Calu3 (cell line): ENCODE data around the gene PSMD13. TPM values are rescaled to one million over a fixed set of nuclear protein-coding genes. Genes with fewer than 3 reads are reported as not detected.
"Not testable (repeated sequence)": the region's sequence is repeated elsewhere in the genome, so short reads cannot be mapped to it uniquely, and the experiment has no call there.

Source experiments
- BruUV-seq: library from RNA; stranded (reverse); fragments of 400-500 nt; replicated peaks from 2 replicates; lab custom pipeline; 2021; lab: Mats Ljungman, UMichigan
- CTCF ChIA-PET: fragments of 300-600 bp; sonication (Branson Sonifier 250); formaldehyde crosslinking; loops from one replicate; lab custom pipeline; 2022; ENCODE audit warnings: antibody characterized with exemption; lab: Charles Lee
- DNase-seq: peaks from one replicate; pipeline ENCODE4 v3.0.0; 2022
- H3K27ac Mint-ChIP-seq: one replicate; pipeline ENCODE4 v1.8.0; 2022; ENCODE audit warnings: mixed read lengths; ENCODE audit not compliant: unreplicated experiment
- H3K27me3 Mint-ChIP-seq: one replicate; pipeline ENCODE4 v1.8.0; 2022; ENCODE audit warnings: mixed read lengths; ENCODE audit not compliant: unreplicated experiment
- H3K36me3 Mint-ChIP-seq: one replicate; pipeline ENCODE4 v1.8.0; 2022; ENCODE audit warnings: mild to moderate bottlenecking, moderate library complexity, mixed read lengths; ENCODE audit not compliant: insufficient read depth, unreplicated experiment
- H3K4me1 Mint-ChIP-seq: one replicate; pipeline ENCODE4 v1.8.0; 2022; ENCODE audit warnings: mild to moderate bottlenecking, low read depth, mixed read lengths; ENCODE audit not compliant: unreplicated experiment
- H3K4me3 Mint-ChIP-seq: one replicate; pipeline ENCODE4 v1.8.0; 2022; ENCODE audit warnings: mild to moderate bottlenecking, low read depth, moderate library complexity, mixed read lengths; ENCODE audit not compliant: unreplicated experiment
- H3K9me3 Mint-ChIP-seq: one replicate; pipeline ENCODE4 v1.8.0; 2022; ENCODE audit warnings: low read depth, mixed read lengths; ENCODE audit not compliant: unreplicated experiment
- CTCF ChIP-seq: fragments of 200-600 bp; IDR thresholded peaks from one replicate; pipeline ENCODE4 v1.8.0; 2022; ENCODE audit warnings: antibody characterized with exemption; ENCODE audit not compliant: unreplicated experiment
- intact Hi-C: fragments of 100-400 bp; cut with micrococcal nuclease; formaldehyde crosslinking; loops from one replicate; pipeline ENCODE4 v1.10.0; 2022; ENCODE audit not compliant: unreplicated experiment
- total RNA-seq: library from RNA; stranded (reverse); gene quantifications from 2 replicates; pipeline ENCODE4 v1.2.3, GENCODE V29; 2022

PSMD13 gene
- total RNA-seq, 1 experiment from 2014 or later, result 172 TPM

GRCh38 chr11:193481-193880, 43.3 kb upstream of the PSMD13 start:
- H3K4me1 Mint-ChIP-seq, H3K27ac Mint-ChIP-seq, H3K27me3 Mint-ChIP-seq, DNase-seq, H3K9me3 Mint-ChIP-seq, H3K36me3 Mint-ChIP-seq, intact Hi-C loops, H3K4me3 Mint-ChIP-seq, BruUV-seq, CTCF ChIA-PET: not testable (repeated sequence)

GRCh38 chr11:196786-197731, 39.7 kb upstream of the PSMD13 start:
- peaks cover 2% of the 10 kb centered on the region for H3K9me3 Mint-ChIP-seq
- no TSS peak for BruUV-seq
- intact Hi-C loops, result no loop called here
- CTCF ChIA-PET, result interaction anchor here (0.7 kb wide), 1 partner anchor 18 kb away, joined by 4 read pairs; no protein-coding TSS in a partner anchor
- H3K4me1 Mint-ChIP-seq, result no peaks in the 10 kb centered on the region
- no peaks in the 10 kb centered on the region for H3K27me3 Mint-ChIP-seq
- H3K4me3 Mint-ChIP-seq, result no peak overlapping the region
- peaks cover 15% of the 10 kb centered on the region for H3K36me3 Mint-ChIP-seq
- H3K27ac Mint-ChIP-seq, result no peak overlapping the region
- no peak for DNase-seq
- no peak for TF ChIP-seq CTCF

GRCh38 chr11:197741-198235, 39.0 kb upstream of the PSMD13 start:
- H3K9me3 Mint-ChIP-seq, result peaks cover 2% of the 10 kb centered on the region
- H3K4me3 Mint-ChIP-seq, result no peak overlapping the region
- H3K4me1 Mint-ChIP-seq, result no peaks in the 10 kb centered on the region
- intact Hi-C loops, result no loop called here
- BruUV-seq, result no TSS peak
- H3K27ac Mint-ChIP-seq, result no peak overlapping the region
- CTCF ChIA-PET, result no interaction called here
- TF ChIP-seq CTCF, result no peak
- peaks cover 16% of the 10 kb centered on the region for H3K36me3 Mint-ChIP-seq
- no peaks in the 10 kb centered on the region for H3K27me3 Mint-ChIP-seq
- no peak for DNase-seq

GRCh38 chr11:198236-198806, 38.5 kb upstream of the PSMD13 start:
- H3K27ac Mint-ChIP-seq, result peak overlapping the region; percentile 83
- H3K9me3 Mint-ChIP-seq, result peaks cover 2% of the 10 kb centered on the region
- peaks cover 21% of the 10 kb centered on the region for H3K36me3 Mint-ChIP-seq
- intact Hi-C loops, result no loop called here
- H3K27me3 Mint-ChIP-seq, result no peaks in the 10 kb centered on the region
- no peak for DNase-seq
- no TSS peak for BruUV-seq
- no peaks in the 10 kb centered on the region for H3K4me1 Mint-ChIP-seq
- CTCF ChIA-PET, result no interaction called here
- TF ChIP-seq CTCF, result no peak
- no peak overlapping the region for H3K4me3 Mint-ChIP-seq
